Neural progenitor cell (in vitro differentiated cells): Measurements from ENCODE around the gene FARS2. TPM values are rescaled to one million over a fixed set of nuclear protein-coding genes. Genes with fewer than 3 reads are reported as not detected.

Experiments
- DNase-seq: peaks from one replicate; pipeline ENCODE4 v3.0.0-alpha.2; 2016; ENCODE audit warnings: low spot score
- H2AFZ ChIP-seq: fragments of 200-600 bp; sonication (generic); replicated peaks from 2 replicates; pipeline ENCODE4 v1.6.1; 2016; ENCODE audit warnings: antibody characterized with exemption
- H3F3A ChIP-seq: fragments of 200-600 bp; sonication (generic); 2 replicates; pipeline ENCODE4 v1.6.1; 2016; ENCODE audit warnings: antibody characterized with exemption, low read depth
- H3K27ac ChIP-seq: fragments of 200-600 bp; sonication (generic); 2 replicates; pipeline ENCODE4 v1.5.1; 2016; ENCODE audit warnings: mild to moderate bottlenecking
- H3K27me3 ChIP-seq: fragments of 200-600 bp; sonication (generic); 2 replicates; pipeline ENCODE4 v1.6.1; 2016; ENCODE audit warnings: mild to moderate bottlenecking, moderate library complexity
- H3K36me3 ChIP-seq: fragments of 200-600 bp; sonication (generic); 2 replicates; pipeline ENCODE4 v1.5.1; 2016
- H3K4me1 ChIP-seq: fragments of 200-600 bp; sonication (generic); 2 replicates; pipeline ENCODE4 v1.6.1; 2016; ENCODE audit warnings: mixed run types
- H3K4me2 ChIP-seq: fragments of 200-600 bp; sonication (generic); 2 replicates; pipeline ENCODE4 v1.6.1; 2016
- H3K4me3 ChIP-seq: fragments of 200-600 bp; sonication (generic); 2 replicates; pipeline ENCODE4 v1.5.1; 2016
- H3K79me2 ChIP-seq: fragments of 200-600 bp; sonication (generic); 2 replicates; pipeline ENCODE4 v1.6.1; 2016; ENCODE audit warnings: low read depth
- H3K9ac ChIP-seq: fragments of 200-600 bp; sonication (generic); 2 replicates; pipeline ENCODE4 v1.6.1; 2016
- H3K9me3 ChIP-seq: fragments of 200-600 bp; sonication (generic); 2 replicates; pipeline ENCODE4 v1.5.1; 2016; ENCODE audit warnings: low read depth
- H4K20me1 ChIP-seq: fragments of 200-600 bp; sonication (generic); 2 replicates; pipeline ENCODE4 v1.6.1; 2016; ENCODE audit warnings: low read depth
- H3K27ac Mint-ChIP-seq: 3 replicates; pipeline ENCODE4 v1.8.0; 2021; ENCODE audit warnings: mixed read lengths
- H3K27me3 Mint-ChIP-seq: 2 replicates; pipeline ENCODE4 v1.8.0; 2022; ENCODE audit warnings: low read depth, mild to moderate bottlenecking, inconsistent platforms, moderate library complexity, mixed read lengths; ENCODE audit not compliant: insufficient read depth
- H3K36me3 Mint-ChIP-seq: 3 replicates; pipeline ENCODE4 v1.8.0; 2021; ENCODE audit warnings: mixed read lengths
- H3K4me1 Mint-ChIP-seq: 3 replicates; pipeline ENCODE4 v1.8.0; 2021; ENCODE audit warnings: mixed read lengths
- H3K4me3 Mint-ChIP-seq: 3 replicates; pipeline ENCODE4 v1.8.0; 2021; ENCODE audit warnings: mild to moderate bottlenecking, moderate library complexity, mixed read lengths
- H3K9me3 Mint-ChIP-seq: 3 replicates; pipeline ENCODE4 v1.8.0; 2020; ENCODE audit warnings: mixed read lengths
- EZH2 ChIP-seq: fragments of 200-600 bp; sonication (generic); IDR thresholded peaks from 2 replicates; pipeline ENCODE4 v1.6.1; 2017; ENCODE audit warnings: antibody characterized with exemption, mild to moderate bottlenecking, moderate library complexity
- EZH2phosphoT487 ChIP-seq: fragments of 200-600 bp; sonication (generic); IDR thresholded peaks from 2 replicates; pipeline ENCODE4 v1.6.1; 2017; ENCODE audit warnings: antibody characterized with exemption
- total RNA-seq: library from RNA; depleted of rRNA; stranded (reverse); fragments of >200 nt; gene quantifications from 2 replicates; pipeline ENCODE4 v1.2.3, GENCODE V29; 2015; ENCODE audit warnings: low replicate concordance
- TF ChIP-seq, protein P1 (sequence below): fragments of 200-600 bp; sonication (generic); IDR thresholded peaks from 2 replicates; pipeline ENCODE4 v1.5.1; 2017; ENCODE audit warnings: antibody characterized with exemption, mild to moderate bottlenecking

The FARS2 gene
- total RNA-seq, 1 donor from 2014 or later: 10.8 TPM

DNA sequence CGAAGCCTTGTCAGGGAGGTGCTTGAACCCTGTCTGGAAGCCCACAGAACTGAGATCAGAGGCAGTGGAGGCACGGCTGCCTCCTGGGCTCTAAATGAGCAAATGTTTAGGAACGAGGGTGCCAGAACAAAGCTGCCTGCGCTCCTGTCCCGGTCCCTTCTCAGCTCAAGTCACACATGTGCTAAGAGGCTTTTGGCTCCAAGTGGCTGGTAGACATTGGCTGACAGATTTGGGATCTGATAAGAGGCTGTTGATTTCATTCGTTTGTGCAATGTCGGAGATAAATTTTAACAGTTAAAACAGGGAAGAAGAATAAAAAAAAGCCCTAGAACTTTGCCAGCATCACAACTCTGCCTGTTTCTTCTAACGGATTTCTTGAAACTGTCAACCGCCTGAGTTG is 553.6 kb downstream of the FARS2 start:
- Mint-ChIP-seq H3K4me1 (no peaks in the 10 kb centered on the region), H3K9me3 (peaks cover 11% of the 10 kb centered on the region), H3K27me3 (peaks cover 3% of the 10 kb centered on the region), H3K27ac (no peak overlapping the region), H3K4me3 (no peak overlapping the region), H3K36me3 (peaks cover 1% of the 10 kb centered on the region)
- Histone ChIP-seq H3K4me2 (no peak overlapping the region), H3K27me3 (no peaks in the 10 kb centered on the region), H3K79me2 (no peaks in the 10 kb centered on the region), H3F3A (no peaks in the 10 kb centered on the region), H3K4me3 (no peak overlapping the region), H3K27ac (no peak overlapping the region), H2AFZ (no peak overlapping the region), H3K9me3 (no peaks in the 10 kb centered on the region), H3K9ac (no peak overlapping the region), H3K36me3 (no peaks in the 10 kb centered on the region), H4K20me1 (no peaks in the 10 kb centered on the region), H3K4me1 (no peaks in the 10 kb centered on the region)
- DNase-seq: no peak
- TF ChIP-seq EZH2phosphoT487: no peak
- TF ChIP-seq, protein P1, sequence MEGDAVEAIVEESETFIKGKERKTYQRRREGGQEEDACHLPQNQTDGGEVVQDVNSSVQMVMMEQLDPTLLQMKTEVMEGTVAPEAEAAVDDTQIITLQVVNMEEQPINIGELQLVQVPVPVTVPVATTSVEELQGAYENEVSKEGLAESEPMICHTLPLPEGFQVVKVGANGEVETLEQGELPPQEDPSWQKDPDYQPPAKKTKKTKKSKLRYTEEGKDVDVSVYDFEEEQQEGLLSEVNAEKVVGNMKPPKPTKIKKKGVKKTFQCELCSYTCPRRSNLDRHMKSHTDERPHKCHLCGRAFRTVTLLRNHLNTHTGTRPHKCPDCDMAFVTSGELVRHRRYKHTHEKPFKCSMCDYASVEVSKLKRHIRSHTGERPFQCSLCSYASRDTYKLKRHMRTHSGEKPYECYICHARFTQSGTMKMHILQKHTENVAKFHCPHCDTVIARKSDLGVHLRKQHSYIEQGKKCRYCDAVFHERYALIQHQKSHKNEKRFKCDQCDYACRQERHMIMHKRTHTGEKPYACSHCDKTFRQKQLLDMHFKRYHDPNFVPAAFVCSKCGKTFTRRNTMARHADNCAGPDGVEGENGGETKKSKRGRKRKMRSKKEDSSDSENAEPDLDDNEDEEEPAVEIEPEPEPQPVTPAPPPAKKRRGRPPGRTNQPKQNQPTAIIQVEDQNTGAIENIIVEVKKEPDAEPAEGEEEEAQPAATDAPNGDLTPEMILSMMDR: no peak
- TF ChIP-seq EZH2: no peak

DNA sequence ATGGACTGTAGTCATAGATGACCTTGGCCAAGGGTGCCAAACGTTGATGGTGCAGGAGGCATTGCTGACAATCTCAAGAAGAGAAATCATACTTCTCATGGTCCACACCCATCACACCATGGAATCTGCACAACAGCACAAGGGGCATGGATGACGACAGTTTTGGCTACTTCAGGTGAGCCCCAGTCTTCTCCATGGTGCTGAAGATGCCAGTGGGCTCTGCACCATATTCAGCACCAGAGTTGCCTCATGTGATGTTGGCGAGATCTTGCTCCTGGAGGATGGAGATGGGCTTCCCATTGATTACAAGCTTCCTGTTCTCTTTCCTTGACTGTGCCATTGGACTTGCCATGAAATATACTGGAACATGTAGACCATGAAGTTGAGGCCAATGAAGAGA is 556.6 kb downstream of the FARS2 start:
- no peak overlapping the region for H2AFZ ChIP-seq
- no peaks in the 10 kb centered on the region for H3K36me3 ChIP-seq
- H3K27me3 Mint-ChIP-seq: peaks cover under 1% of the 10 kb centered on the region
- no peaks in the 10 kb centered on the region for H3K27me3 ChIP-seq
- H4K20me1 ChIP-seq: no peaks in the 10 kb centered on the region
- H3K9me3 Mint-ChIP-seq: peaks cover 21% of the 10 kb centered on the region
- no peak overlapping the region for H3K4me2 ChIP-seq
- no peaks in the 10 kb centered on the region for H3K79me2 ChIP-seq
- peaks cover 6% of the 10 kb centered on the region for H3K4me1 Mint-ChIP-seq
- H3F3A ChIP-seq: no peaks in the 10 kb centered on the region
- no peak for DNase-seq
- H3K9me3 ChIP-seq: no peaks in the 10 kb centered on the region
- no peak overlapping the region for H3K9ac ChIP-seq
- H3K27ac ChIP-seq: no peak overlapping the region
- H3K4me3 Mint-ChIP-seq: no peak overlapping the region
- no peaks in the 10 kb centered on the region for H3K4me1 ChIP-seq
- H3K27ac Mint-ChIP-seq: no peak overlapping the region
- H3K36me3 Mint-ChIP-seq: peaks cover 9% of the 10 kb centered on the region
- no peak overlapping the region for H3K4me3 ChIP-seq
- TF ChIP-seq, protein P1: no peak
- TF ChIP-seq EZH2 (no peak), EZH2phosphoT487 (no peak)

DNA sequence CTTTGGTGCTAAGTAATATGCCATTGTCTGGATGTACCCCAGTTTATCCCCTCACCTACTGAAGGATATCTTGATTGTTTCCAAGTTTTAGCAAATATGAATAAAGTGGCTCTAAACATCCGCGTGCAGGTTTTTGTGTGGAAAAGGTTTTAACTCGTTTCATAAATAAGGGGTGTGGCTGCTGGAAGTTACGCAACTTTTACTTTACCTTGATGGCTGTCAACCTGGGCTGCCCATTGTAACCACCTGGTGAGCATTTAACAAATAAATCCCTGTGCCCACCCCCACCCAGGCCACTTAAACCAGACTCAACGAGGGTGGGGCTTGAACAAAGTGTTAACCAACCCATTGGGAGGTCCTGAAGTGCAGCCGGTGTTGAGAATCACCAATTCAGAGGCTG is 557.6 kb downstream of the FARS2 start:
- TF ChIP-seq EZH2 (no peak), EZH2phosphoT487 (no peak)
- TF ChIP-seq, protein P1: no peak
- H3K9ac ChIP-seq: no peak overlapping the region
- Mint-ChIP-seq H3K9me3 (peaks cover 16% of the 10 kb centered on the region), H3K4me1 (peaks cover 6% of the 10 kb centered on the region), H3K36me3 (peaks cover 7% of the 10 kb centered on the region), H3K27ac (no peak overlapping the region), H3K4me3 (no peak overlapping the region), H3K27me3 (peaks cover 6% of the 10 kb centered on the region)
- H3K79me2 ChIP-seq: no peaks in the 10 kb centered on the region
- H3K36me3 ChIP-seq: no peaks in the 10 kb centered on the region
- no peaks in the 10 kb centered on the region for H3K9me3 ChIP-seq
- H3K27me3 ChIP-seq: no peaks in the 10 kb centered on the region
- no peak overlapping the region for H3K27ac ChIP-seq
- no peaks in the 10 kb centered on the region for H4K20me1 ChIP-seq
- no peak overlapping the region for H3K4me2 ChIP-seq
- no peaks in the 10 kb centered on the region for H3F3A ChIP-seq
- H3K4me3 ChIP-seq: no peak overlapping the region
- no peak overlapping the region for H2AFZ ChIP-seq
- DNase-seq: no peak
- no peaks in the 10 kb centered on the region for H3K4me1 ChIP-seq

Other genes with a start within 250 kb of the FARS2 start
- 0.15 and 0.36 TPM in 2 replicates for gene PPP1R3G, start 176.2 kb upstream of the FARS2 start, total RNA-seq
- gene LYRM4, start 563 bp upstream of the FARS2 start, total RNA-seq: 23.9 and 38.0 TPM in 2 replicates